Smooth muscle cell (in vitro differentiated cells): Measurements from ENCODE around the gene PPME1. TPM values are rescaled to one million over a fixed set of nuclear protein-coding genes. Genes with fewer than 3 reads are reported as not detected.
"Not testable (repeated sequence)": the region's sequence is repeated elsewhere in the genome, so short reads cannot be mapped to it uniquely, and the experiment has no call there.

Experiments used
- DNase-seq: peaks from one replicate; lab custom pipeline; 2025; ENCODE audit not compliant: unreplicated experiment; lab: John Stamatoyannopoulos, UW
- H2AFZ ChIP-seq: fragments of 200-600 bp; sonication (generic); 2 replicates; pipeline ENCODE4 v1.6.0; 2016; ENCODE audit warnings: antibody characterized with exemption, low read depth, mild to moderate bottlenecking
- H3F3A ChIP-seq: fragments of 200-600 bp; sonication (generic); 2 replicates; pipeline ENCODE4 v1.6.0; 2017; ENCODE audit warnings: antibody characterized with exemption, low read depth
- H3K27ac ChIP-seq: fragments of 200-600 bp; sonication (generic); 2 replicates; pipeline ENCODE4 v1.5.1; 2016; ENCODE audit warnings: low read depth, mild to moderate bottlenecking
- H3K27me3 ChIP-seq: fragments of 200-600 bp; sonication (generic); 2 replicates; pipeline ENCODE4 v1.6.1; 2016; ENCODE audit warnings: low read depth, mild to moderate bottlenecking
- H3K36me3 ChIP-seq: fragments of 200-600 bp; sonication (generic); 2 replicates; pipeline ENCODE4 v1.5.1; 2016; ENCODE audit warnings: low read depth
- H3K4me1 ChIP-seq: fragments of 200-600 bp; sonication (generic); 2 replicates; pipeline ENCODE4 v1.5.1; 2016; ENCODE audit warnings: low read depth
- H3K4me2 ChIP-seq: fragments of 200-600 bp; sonication (generic); 2 replicates; pipeline ENCODE4 v1.6.0; 2016; ENCODE audit warnings: mild to moderate bottlenecking
- H3K4me3 ChIP-seq: fragments of 200-600 bp; sonication (generic); 2 replicates; pipeline ENCODE4 v1.5.1; 2016; ENCODE audit warnings: mild to moderate bottlenecking
- H3K79me2 ChIP-seq: fragments of 200-600 bp; sonication (generic); 2 replicates; pipeline ENCODE4 v1.6.0; 2016; ENCODE audit warnings: low read depth, mild to moderate bottlenecking
- H3K9ac ChIP-seq: fragments of 200-600 bp; sonication (generic); 2 replicates; pipeline ENCODE4 v1.6.0; 2016; ENCODE audit warnings: low read depth
- H3K9me3 ChIP-seq: fragments of 200-600 bp; sonication (generic); replicated peaks from 2 replicates; pipeline ENCODE4 v1.5.1; 2016; ENCODE audit warnings: low read depth
- H4K20me1 ChIP-seq: fragments of 200-600 bp; sonication (generic); 2 replicates; pipeline ENCODE4 v1.6.0; 2016; ENCODE audit warnings: low read depth
- whole genome bisulfite sequencing: methylation state at CpG from one replicate; pipeline ENCODE4 v1.1.7; 2016; ENCODE audit warnings: low lambda C conversion rate; 5-methylcytosine and 5-hydroxymethylcytosine counted together
- polyA plus RNA-seq: library from polyadenylated mRNA; unstranded; fragments of >200 nt; fragmentation: Nextera tagmentation; extraction: Ambion mirVana; gene quantifications from 2 replicates; pipeline ENCODE4 v1.2.1, GENCODE V29; 2016
- total RNA-seq: library from RNA; depleted of rRNA; stranded (reverse); fragments of >200 nt; gene quantifications from 2 replicates; pipeline ENCODE4 v1.2.3, GENCODE V29; 2014
- TF ChIP-seq, protein P1 (sequence below): fragments of 200-600 bp; sonication (generic); IDR thresholded peaks from 2 replicates; pipeline ENCODE4 v1.5.1; 2017; ENCODE audit warnings: borderline replicate concordance, mild to moderate bottlenecking, antibody characterized with exemption; ENCODE audit not compliant: insufficient read depth, poor library complexity, severe bottlenecking

PPME1 gene, protein sequence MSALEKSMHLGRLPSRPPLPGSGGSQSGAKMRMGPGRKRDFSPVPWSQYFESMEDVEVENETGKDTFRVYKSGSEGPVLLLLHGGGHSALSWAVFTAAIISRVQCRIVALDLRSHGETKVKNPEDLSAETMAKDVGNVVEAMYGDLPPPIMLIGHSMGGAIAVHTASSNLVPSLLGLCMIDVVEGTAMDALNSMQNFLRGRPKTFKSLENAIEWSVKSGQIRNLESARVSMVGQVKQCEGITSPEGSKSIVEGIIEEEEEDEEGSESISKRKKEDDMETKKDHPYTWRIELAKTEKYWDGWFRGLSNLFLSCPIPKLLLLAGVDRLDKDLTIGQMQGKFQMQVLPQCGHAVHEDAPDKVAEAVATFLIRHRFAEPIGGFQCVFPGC
- total RNA-seq (44.9 and 67.1 TPM in 2 replicates), polyA plus RNA-seq (68.9 and 69.1 TPM in 2 replicates)

DNA sequence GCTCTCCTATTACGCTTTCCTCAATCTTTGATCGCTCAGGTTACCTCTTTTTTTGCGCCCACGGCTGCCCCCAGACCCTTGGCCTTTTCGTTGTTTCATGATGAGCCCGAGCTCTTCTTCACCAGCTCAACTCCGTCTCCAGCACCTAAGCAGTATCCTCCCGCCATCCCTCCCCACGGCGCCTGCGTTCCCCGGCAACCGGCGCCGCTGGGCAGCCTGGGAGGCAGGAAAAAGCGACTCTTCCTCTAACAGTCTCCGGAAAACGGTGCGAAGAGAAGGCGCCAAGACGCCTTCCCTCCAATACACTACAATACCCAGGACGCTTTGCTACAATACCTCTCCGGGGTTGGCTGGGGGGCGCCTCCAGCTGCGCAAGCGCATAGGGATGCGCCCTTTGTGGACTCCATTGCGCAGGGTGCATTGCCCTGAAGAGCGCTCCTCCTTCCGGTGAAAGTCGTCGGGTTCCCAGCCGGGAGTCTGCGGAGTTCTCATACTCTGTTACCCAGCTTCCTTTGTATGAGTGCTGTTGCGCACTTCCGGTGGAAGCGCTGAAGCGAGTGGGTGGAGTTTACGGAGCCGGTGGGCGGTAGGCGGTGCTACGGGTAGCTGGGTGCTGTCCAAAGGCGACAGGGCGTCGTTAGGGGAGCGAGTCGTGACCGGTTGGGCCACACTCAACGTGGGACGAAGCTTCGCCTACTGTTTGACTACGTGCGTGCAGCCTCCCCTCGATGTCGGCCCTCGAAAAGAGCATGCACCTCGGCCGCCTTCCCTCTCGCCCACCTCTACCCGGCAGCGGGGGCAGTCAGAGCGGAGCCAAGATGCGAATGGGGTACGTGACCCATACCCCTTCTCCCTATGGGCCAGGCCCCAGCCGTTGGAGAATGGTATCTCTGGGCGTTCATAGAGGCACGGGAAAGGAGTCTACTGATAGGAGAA is at the start of gene PPME1, which contains the start of gene C2CD3:
Gene PPME1, plus strand, starts transcription at position 596 of the 936 bp plus-strand sequence. Its CDS starts 133 bp downstream, at position 729.
Gene C2CD3, minus strand, starts transcription at position 309 of the 936 bp plus-strand sequence. Its CDS starts 210 bp downstream, at position 99.
- H3K36me3 ChIP-seq = peaks cover 8% of the 10 kb centered on the region
- no peaks in the 10 kb centered on the region for H3K27me3 ChIP-seq
- TF ChIP-seq, protein P1, sequence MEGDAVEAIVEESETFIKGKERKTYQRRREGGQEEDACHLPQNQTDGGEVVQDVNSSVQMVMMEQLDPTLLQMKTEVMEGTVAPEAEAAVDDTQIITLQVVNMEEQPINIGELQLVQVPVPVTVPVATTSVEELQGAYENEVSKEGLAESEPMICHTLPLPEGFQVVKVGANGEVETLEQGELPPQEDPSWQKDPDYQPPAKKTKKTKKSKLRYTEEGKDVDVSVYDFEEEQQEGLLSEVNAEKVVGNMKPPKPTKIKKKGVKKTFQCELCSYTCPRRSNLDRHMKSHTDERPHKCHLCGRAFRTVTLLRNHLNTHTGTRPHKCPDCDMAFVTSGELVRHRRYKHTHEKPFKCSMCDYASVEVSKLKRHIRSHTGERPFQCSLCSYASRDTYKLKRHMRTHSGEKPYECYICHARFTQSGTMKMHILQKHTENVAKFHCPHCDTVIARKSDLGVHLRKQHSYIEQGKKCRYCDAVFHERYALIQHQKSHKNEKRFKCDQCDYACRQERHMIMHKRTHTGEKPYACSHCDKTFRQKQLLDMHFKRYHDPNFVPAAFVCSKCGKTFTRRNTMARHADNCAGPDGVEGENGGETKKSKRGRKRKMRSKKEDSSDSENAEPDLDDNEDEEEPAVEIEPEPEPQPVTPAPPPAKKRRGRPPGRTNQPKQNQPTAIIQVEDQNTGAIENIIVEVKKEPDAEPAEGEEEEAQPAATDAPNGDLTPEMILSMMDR = no peak
- no peaks in the 10 kb centered on the region for H3F3A ChIP-seq
- no peaks in the 10 kb centered on the region for H3K9me3 ChIP-seq
- H3K27ac ChIP-seq = peak within 1 kb of the TSS; percentile 70
- peaks cover 34% of the 10 kb centered on the region for H3K4me1 ChIP-seq
- peak; percentile 87 for DNase-seq
- peaks cover 22% of the 10 kb centered on the region for H4K20me1 ChIP-seq
- H3K4me3 ChIP-seq = peak within 1 kb of the TSS; percentile 80
- under 1% methylated on average over 68 of the region's 68 CpGs for WGBS
- peak within 1 kb of the TSS; percentile 92 for H3K4me2 ChIP-seq
- peaks cover 71% of the 10 kb centered on the region for H3K79me2 ChIP-seq
- peak within 1 kb of the TSS; percentile 96 for H2AFZ ChIP-seq
- H3K9ac ChIP-seq = peak within 1 kb of the TSS; percentile 75

DNA sequence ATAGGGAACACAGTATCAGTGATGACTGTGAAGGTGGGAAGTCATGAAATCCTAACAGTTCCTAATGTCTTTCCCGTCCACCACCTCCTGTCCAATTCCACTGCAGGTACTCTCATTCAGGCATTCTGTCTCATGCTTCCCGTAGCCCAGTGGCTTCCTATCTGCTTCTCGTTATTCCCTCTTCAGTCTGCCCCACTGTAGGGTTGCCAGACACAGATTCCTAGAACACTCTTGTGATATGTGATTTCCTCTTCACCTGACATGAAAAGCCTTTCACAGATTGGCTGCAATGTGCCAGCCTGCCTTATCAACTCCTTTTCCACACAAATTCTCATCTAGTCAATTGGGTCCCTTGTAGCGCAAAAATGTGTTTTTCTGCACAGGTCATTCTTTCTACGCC is 49.3 kb upstream of the PPME1 start:
- H3K4me2 ChIP-seq = no peak overlapping the region
- no peaks in the 10 kb centered on the region for H3K36me3 ChIP-seq
- H3K27ac ChIP-seq = no peak overlapping the region
- no peak overlapping the region for H3K9ac ChIP-seq
- H3K27me3 ChIP-seq = no peaks in the 10 kb centered on the region
- H3F3A ChIP-seq = no peaks in the 10 kb centered on the region
- H2AFZ ChIP-seq = no peak overlapping the region
- TF ChIP-seq, protein P1 = no peak
- no peaks in the 10 kb centered on the region for H3K9me3 ChIP-seq
- H3K4me1 ChIP-seq = no peaks in the 10 kb centered on the region
- 85% methylated on average over 5 of the region's 5 CpGs for WGBS
- DNase-seq = no peak
- no peak overlapping the region for H3K4me3 ChIP-seq
- no peaks in the 10 kb centered on the region for H3K79me2 ChIP-seq
- no peaks in the 10 kb centered on the region for H4K20me1 ChIP-seq

DNA sequence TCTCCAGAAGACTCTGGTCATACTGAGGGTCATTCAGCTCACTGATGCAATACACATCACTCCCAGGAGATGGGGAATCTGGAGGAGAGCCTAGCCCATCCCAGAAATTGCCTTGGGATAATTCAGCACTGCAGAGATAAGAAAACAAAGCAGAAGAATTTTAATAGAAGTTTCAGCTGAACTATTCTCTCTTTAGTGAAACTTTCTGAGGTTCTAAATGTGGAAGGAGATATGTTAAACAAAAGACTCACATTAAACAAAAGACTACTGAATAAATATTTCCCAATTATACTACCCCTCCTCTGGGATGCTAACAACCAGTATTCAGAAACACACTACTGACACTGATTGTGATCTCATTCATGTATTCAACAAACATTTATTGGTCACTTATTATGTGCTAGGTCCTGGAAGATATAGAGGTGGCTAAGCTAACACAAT is 48.1 kb upstream of the PPME1 start:
- Histone ChIP-seq H3K36me3 (no peaks in the 10 kb centered on the region), H4K20me1 (no peaks in the 10 kb centered on the region), H2AFZ (no peak overlapping the region), H3K79me2 (no peaks in the 10 kb centered on the region), H3K4me3 (no peak overlapping the region), H3K4me1 (no peaks in the 10 kb centered on the region), H3K27ac (no peak overlapping the region), H3K4me2 (no peak overlapping the region), H3K27me3 (no peaks in the 10 kb centered on the region), H3K9ac (no peak overlapping the region), H3K9me3 (no peaks in the 10 kb centered on the region), H3F3A (no peaks in the 10 kb centered on the region)
- TF ChIP-seq, protein P1 = no peak
- no peak for DNase-seq

DNA sequence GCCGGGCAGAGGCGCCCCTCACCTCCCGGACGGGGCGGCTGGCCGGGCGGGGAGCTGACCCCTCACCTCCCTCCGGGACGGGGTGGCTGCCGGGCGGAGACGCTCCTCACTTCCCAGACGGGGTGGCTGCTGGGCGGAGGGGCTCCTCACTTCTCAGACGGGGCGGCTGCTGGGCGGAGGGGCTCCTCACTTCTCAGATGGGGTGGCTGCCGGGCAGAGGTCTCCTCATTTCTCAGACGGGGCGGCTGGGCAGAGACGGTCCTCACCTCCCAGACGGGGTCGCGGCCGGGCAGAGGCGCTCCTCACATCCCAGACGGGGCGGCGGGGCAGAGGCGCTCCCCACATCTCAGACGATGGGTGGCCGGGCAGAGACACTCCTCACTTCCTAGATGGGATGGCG is 42.0 kb upstream of the PPME1 start:
- not testable (repeated sequence) for DNase-seq, H3K4me3 ChIP-seq, H2AFZ ChIP-seq, H3K9me3 ChIP-seq, H3K27ac ChIP-seq, H3K4me1 ChIP-seq, H3K36me3 ChIP-seq, H3K4me2 ChIP-seq, H3F3A ChIP-seq, H3K9ac ChIP-seq, H3K27me3 ChIP-seq, H4K20me1 ChIP-seq, H3K79me2 ChIP-seq
- WGBS = 98% methylated on average over 21 of the region's 33 CpGs
